HG02981 (cell line): ENCODE measurements around the gene NOXRED1.
"Not testable (repeated sequence)": the region's sequence is repeated elsewhere in the genome, so short reads cannot be mapped to it uniquely, and the experiment has no call there.

Experiments
- ATAC-seq: cut with Tn5 transposase; IDR thresholded peaks from one replicate; pipeline ENCODE4 v1.9.1; 2021; ENCODE audit warnings: mild to moderate bottlenecking, moderate library complexity; ENCODE audit not compliant: unreplicated experiment

NOXRED1 gene

GRCh38 chr14:77415403-77416030 lies 7.8 kb downstream of the NOXRED1 start:
- ATAC-seq = not testable (repeated sequence)

GRCh38 chr14:77409131-77409533 lies 14.2 kb downstream of the NOXRED1 start:
- ATAC-seq = no peak

GRCh38 chr14:77407158-77407557 lies 16.2 kb downstream of the NOXRED1 start:
- no peak for ATAC-seq

GRCh38 chr14:77406718-77407117 lies 16.6 kb downstream of the NOXRED1 start:
- ATAC-seq = no peak

- ATAC-seq = no peak
Measured at GRCh38 chr14:77406086-77406485, 17.2 kb downstream of the NOXRED1 start.

GRCh38 chr14:77403768-77404167 lies 19.6 kb downstream of the NOXRED1 start:
- ATAC-seq = no peak

GRCh38 chr14:77400216-77400615 lies 23.1 kb downstream of the NOXRED1 start:
- ATAC-seq = no peak

- ATAC-seq = no peak
Measured at GRCh38 chr14:77390188-77390587, 33.1 kb downstream of the NOXRED1 start.

GRCh38 chr14:77378701-77379100 lies 44.6 kb downstream of the NOXRED1 start:
- ATAC-seq = no peak

GRCh38 chr14:77377502-77377844 lies 45.9 kb downstream of the NOXRED1 start:
- no peak for ATAC-seq

GRCh38 chr14:77376771-77377501 lies 46.4 kb downstream of the NOXRED1 start, which contains the start of the genes SAMD15 and TMED8:
Gene SAMD15, plus strand, starts transcription at chr14:77377379. Its CDS starts 40 bp downstream, at chr14:77377419.
Gene TMED8, minus strand, starts transcription at chr14:77377094. Its CDS starts 41 bp downstream, at chr14:77377053.
- ATAC-seq = peak; percentile 85

GRCh38 chr14:77375973-77376770 lies 47.2 kb downstream of the NOXRED1 start:
- peak; percentile 2 for ATAC-seq

- ATAC-seq = no peak
Measured at GRCh38 chr14:77375164-77375950, 48.0 kb downstream of the NOXRED1 start.

GRCh38 chr14:77372304-77372841 lies 51.0 kb downstream of the NOXRED1 start:
- ATAC-seq = peak; percentile 42

- no peak for ATAC-seq
Measured at GRCh38 chr14:77369285-77369684, 54.0 kb downstream of the NOXRED1 start.

GRCh38 chr14:77364146-77364545 lies 59.2 kb downstream of the NOXRED1 start:
- ATAC-seq = peak; percentile 76

GRCh38 chr14:77359626-77360025 lies 63.7 kb downstream of the NOXRED1 start:
- no peak for ATAC-seq

- ATAC-seq = no peak
Measured at GRCh38 chr14:77356899-77357298, 66.4 kb downstream of the NOXRED1 start.

- ATAC-seq = no peak
Measured at GRCh38 chr14:77355811-77356210, 67.5 kb downstream of the NOXRED1 start.

GRCh38 chr14:77353469-77354141 lies 69.7 kb downstream of the NOXRED1 start:
- no peak for ATAC-seq
